ENCODE measurements around the gene KAZN.

The KAZN gene

DNA sequence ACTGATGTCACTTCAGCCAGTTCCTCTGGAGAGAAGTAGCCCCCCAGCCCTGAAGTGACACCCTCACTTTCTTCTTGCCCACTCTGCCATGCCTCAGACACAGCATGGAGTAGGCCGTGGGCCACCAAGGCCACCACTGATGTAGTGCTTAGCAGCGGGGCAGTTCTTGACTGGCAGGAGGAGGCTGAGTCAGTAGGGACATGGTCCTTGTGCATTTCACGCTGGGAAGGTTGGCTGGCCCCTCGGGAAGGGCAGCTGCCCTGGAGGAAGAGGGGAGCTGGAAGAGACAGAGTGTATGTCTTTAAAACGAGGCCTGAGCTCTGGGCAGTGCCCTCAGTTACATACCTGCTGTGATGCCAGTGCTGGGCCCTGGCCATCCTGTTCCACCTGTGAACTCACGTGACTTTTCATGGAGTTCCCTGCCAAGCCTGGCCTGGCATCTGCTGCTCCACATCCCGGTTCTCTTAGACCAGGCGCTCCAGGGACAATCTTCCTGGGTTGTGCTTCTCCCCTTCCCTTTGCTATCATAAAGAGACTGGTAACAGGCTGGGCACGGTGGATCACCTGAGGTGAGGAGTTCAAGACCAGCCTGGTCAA lies 396.5 kb downstream of the KAZN start:
- no peaks in the 10 kb centered on the region for H3K36me3 ChIP-seq (ENCODE audit: insufficient read depth, low read length)
- H3F3A ChIP-seq (ENCODE audit: low read depth): no peaks in the 10 kb centered on the region
- H3K4me2 ChIP-seq (ENCODE audit: low read depth, low read length, poor library complexity, severe bottlenecking): no peak overlapping the region
- H3K79me2 ChIP-seq (ENCODE audit: insufficient read depth, low read length): no peaks in the 10 kb centered on the region
- H3K4me1 ChIP-seq (ENCODE audit: insufficient read depth, low read length, poor library complexity, severe bottlenecking): no peaks in the 10 kb centered on the region
- H3K9me2 ChIP-seq (replicated peaks; ENCODE audit: low read depth, low read length): no peaks in the 10 kb centered on the region
- no peaks in the 10 kb centered on the region for H3K9me3 ChIP-seq (ENCODE audit: insufficient read depth, low read depth, low read length)
- H4K20me1 ChIP-seq (ENCODE audit: insufficient read depth, low read length, poor library complexity, severe bottlenecking): no peaks in the 10 kb centered on the region
- H3K27me3 ChIP-seq (ENCODE audit: insufficient read depth, low read length, poor library complexity, severe bottlenecking): no peaks in the 10 kb centered on the region
- H3K4me3 ChIP-seq (ENCODE audit: low read length, poor library complexity, severe bottlenecking): no peak overlapping the region
- no peak overlapping the region for H2AFZ ChIP-seq (ENCODE audit: low read length)
- TF ChIP-seq, protein P1, sequence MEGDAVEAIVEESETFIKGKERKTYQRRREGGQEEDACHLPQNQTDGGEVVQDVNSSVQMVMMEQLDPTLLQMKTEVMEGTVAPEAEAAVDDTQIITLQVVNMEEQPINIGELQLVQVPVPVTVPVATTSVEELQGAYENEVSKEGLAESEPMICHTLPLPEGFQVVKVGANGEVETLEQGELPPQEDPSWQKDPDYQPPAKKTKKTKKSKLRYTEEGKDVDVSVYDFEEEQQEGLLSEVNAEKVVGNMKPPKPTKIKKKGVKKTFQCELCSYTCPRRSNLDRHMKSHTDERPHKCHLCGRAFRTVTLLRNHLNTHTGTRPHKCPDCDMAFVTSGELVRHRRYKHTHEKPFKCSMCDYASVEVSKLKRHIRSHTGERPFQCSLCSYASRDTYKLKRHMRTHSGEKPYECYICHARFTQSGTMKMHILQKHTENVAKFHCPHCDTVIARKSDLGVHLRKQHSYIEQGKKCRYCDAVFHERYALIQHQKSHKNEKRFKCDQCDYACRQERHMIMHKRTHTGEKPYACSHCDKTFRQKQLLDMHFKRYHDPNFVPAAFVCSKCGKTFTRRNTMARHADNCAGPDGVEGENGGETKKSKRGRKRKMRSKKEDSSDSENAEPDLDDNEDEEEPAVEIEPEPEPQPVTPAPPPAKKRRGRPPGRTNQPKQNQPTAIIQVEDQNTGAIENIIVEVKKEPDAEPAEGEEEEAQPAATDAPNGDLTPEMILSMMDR (conservative IDR thresholded peaks at IDR 0.05; ENCODE audit: low read length): no peak
- TF ChIP-seq EZH2phosphoT487 (IDR thresholded peaks at IDR 0.05; ENCODE audit: borderline replicate concordance): no peak
- no peak overlapping the region for H3K9ac ChIP-seq (ENCODE audit: low read depth, low read length, poor library complexity, severe bottlenecking)

DNA sequence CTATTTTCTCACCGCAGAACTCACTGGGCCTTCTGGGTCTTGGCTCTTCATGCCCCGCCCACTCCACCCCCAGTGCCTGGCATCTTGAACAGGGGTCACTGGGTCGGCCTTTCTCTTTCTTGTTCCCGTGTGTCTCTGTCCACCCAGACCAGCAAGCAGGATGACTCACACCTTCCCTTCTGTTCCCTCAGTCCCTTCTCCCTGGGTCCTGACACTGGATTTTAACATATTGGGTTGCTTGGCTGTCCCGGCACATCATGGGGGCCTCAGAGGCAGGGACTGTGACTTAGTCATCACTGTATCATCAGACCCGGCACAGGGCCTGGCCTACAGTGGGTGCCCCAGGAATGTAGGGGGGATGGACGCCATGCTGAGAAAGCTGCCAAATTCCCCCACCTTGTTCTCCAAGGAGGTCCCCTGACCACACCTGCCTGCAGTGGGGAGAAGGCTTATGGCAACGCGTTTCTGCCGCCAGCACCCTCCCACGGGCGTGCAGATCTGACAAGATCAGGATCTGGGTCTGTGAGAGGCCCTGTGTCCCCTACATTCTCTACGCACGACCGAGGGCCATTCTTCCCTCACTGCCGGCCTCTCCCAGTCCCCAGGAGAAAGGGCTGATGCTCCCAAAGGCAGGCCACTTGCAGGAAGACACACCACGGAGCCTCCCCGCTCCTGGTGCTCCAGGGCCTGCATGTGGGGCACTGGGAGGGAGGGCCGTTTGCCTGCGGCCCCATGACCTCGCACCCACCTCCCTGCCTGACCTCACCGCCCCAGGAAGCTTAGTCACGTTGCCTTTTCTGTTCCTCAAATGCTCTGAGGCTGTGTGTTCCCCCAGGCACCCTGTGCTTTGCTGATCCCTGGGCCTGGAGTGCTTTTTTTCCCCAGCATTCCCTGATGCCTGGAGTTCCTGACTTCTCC lies 397.9 kb downstream of the KAZN start:
- TF ChIP-seq, protein P1 (conservative IDR thresholded peaks at IDR 0.05; ENCODE audit: low read length): no peak
- TF ChIP-seq EZH2phosphoT487 (IDR thresholded peaks at IDR 0.05; ENCODE audit: borderline replicate concordance): no peak
- no peaks in the 10 kb centered on the region for H3K4me1 ChIP-seq (ENCODE audit: insufficient read depth, low read length, poor library complexity, severe bottlenecking)
- no peaks in the 10 kb centered on the region for H3K79me2 ChIP-seq (ENCODE audit: insufficient read depth, low read length)
- H4K20me1 ChIP-seq (ENCODE audit: insufficient read depth, low read length, poor library complexity, severe bottlenecking): no peaks in the 10 kb centered on the region
- H3K27me3 ChIP-seq (ENCODE audit: insufficient read depth, low read length, poor library complexity, severe bottlenecking): no peaks in the 10 kb centered on the region
- no peaks in the 10 kb centered on the region for H3K36me3 ChIP-seq (ENCODE audit: insufficient read depth, low read length)
- no peak overlapping the region for H3K4me3 ChIP-seq (ENCODE audit: low read length, poor library complexity, severe bottlenecking)
- no peaks in the 10 kb centered on the region for H3K9me2 ChIP-seq (replicated peaks; ENCODE audit: low read depth, low read length)
- H3K9ac ChIP-seq (ENCODE audit: low read depth, low read length, poor library complexity, severe bottlenecking): no peak overlapping the region
- no peaks in the 10 kb centered on the region for H3K9me3 ChIP-seq (ENCODE audit: insufficient read depth, low read depth, low read length)
- H2AFZ ChIP-seq (ENCODE audit: low read length): no peak overlapping the region
- H3F3A ChIP-seq (ENCODE audit: low read depth): no peaks in the 10 kb centered on the region
- H3K4me2 ChIP-seq (ENCODE audit: low read depth, low read length, poor library complexity, severe bottlenecking): no peak overlapping the region

GRCh38 chr1:14997646-14998276 lies 399.3 kb downstream of the KAZN start:
- Histone ChIP-seq H3K4me2 (ENCODE audit: low read depth, low read length, poor library complexity, severe bottlenecking) (no peak overlapping the region), H3K27me3 (ENCODE audit: insufficient read depth, low read length, poor library complexity, severe bottlenecking) (no peaks in the 10 kb centered on the region), H2AFZ (ENCODE audit: low read length) (no peak overlapping the region), H3K4me3 (ENCODE audit: low read length, poor library complexity, severe bottlenecking) (no peak overlapping the region), H3K4me1 (ENCODE audit: insufficient read depth, low read length, poor library complexity, severe bottlenecking) (no peaks in the 10 kb centered on the region), H3K36me3 (ENCODE audit: insufficient read depth, low read length) (no peaks in the 10 kb centered on the region), H3K9ac (ENCODE audit: low read depth, low read length, poor library complexity, severe bottlenecking) (no peak overlapping the region), H4K20me1 (ENCODE audit: insufficient read depth, low read length, poor library complexity, severe bottlenecking) (no peaks in the 10 kb centered on the region), H3K9me2 (replicated peaks; ENCODE audit: low read depth, low read length) (no peaks in the 10 kb centered on the region), H3K9me3 (ENCODE audit: insufficient read depth, low read depth, low read length) (no peaks in the 10 kb centered on the region), H3F3A (ENCODE audit: low read depth) (no peaks in the 10 kb centered on the region), H3K79me2 (ENCODE audit: insufficient read depth, low read length) (no peaks in the 10 kb centered on the region)
- TF ChIP-seq, protein P1 (conservative IDR thresholded peaks at IDR 0.05; ENCODE audit: low read length): no peak
- TF ChIP-seq EZH2phosphoT487 (IDR thresholded peaks at IDR 0.05; ENCODE audit: borderline replicate concordance): no peak
